Subcutaneous adipose tissue (tissue), 4 donors: Measurements from ENCODE around the gene ZNF337. TPM values are rescaled to one million over a fixed set of nuclear protein-coding genes. Genes with fewer than 3 reads are reported as not detected.

Source experiments
- total RNA-seq, 4 donors: library from RNA; depleted of rRNA; stranded (reverse); fragments of >200 nt; gene quantifications; one replicate each; pipeline ENCODE4 v1.1.0, GENCODE V29; 2016
- TF ChIP-seq, protein P1 (sequence below): fragments of 450-650 bp; IDR thresholded peaks from one replicate; pipeline ENCODE4 v1.5.1; 2016; ENCODE audit warnings: low read depth, mild to moderate bottlenecking, control low read depth, antibody characterized with exemption, moderate library complexity

ZNF337 gene
- total RNA-seq, 4 donors from 2014 or later, result 10.4 to 19.2 (median 16.0) TPM

GRCh38 chr20:25669826-25670422 lies 26.7 kb downstream of the ZNF337 start:
- TF ChIP-seq, protein P1, sequence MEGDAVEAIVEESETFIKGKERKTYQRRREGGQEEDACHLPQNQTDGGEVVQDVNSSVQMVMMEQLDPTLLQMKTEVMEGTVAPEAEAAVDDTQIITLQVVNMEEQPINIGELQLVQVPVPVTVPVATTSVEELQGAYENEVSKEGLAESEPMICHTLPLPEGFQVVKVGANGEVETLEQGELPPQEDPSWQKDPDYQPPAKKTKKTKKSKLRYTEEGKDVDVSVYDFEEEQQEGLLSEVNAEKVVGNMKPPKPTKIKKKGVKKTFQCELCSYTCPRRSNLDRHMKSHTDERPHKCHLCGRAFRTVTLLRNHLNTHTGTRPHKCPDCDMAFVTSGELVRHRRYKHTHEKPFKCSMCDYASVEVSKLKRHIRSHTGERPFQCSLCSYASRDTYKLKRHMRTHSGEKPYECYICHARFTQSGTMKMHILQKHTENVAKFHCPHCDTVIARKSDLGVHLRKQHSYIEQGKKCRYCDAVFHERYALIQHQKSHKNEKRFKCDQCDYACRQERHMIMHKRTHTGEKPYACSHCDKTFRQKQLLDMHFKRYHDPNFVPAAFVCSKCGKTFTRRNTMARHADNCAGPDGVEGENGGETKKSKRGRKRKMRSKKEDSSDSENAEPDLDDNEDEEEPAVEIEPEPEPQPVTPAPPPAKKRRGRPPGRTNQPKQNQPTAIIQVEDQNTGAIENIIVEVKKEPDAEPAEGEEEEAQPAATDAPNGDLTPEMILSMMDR, result no peak

- TF ChIP-seq, protein P1, result no peak
Observed at GRCh38 chr20:25668446-25668845, 28.2 kb downstream of the ZNF337 start.

GRCh38 chr20:25659999-25660398 lies 36.7 kb downstream of the ZNF337 start:
- TF ChIP-seq, protein P1, result no peak

- TF ChIP-seq, protein P1, result no peak
Observed at GRCh38 chr20:25654487-25654886, 42.2 kb downstream of the ZNF337 start.

DNA sequence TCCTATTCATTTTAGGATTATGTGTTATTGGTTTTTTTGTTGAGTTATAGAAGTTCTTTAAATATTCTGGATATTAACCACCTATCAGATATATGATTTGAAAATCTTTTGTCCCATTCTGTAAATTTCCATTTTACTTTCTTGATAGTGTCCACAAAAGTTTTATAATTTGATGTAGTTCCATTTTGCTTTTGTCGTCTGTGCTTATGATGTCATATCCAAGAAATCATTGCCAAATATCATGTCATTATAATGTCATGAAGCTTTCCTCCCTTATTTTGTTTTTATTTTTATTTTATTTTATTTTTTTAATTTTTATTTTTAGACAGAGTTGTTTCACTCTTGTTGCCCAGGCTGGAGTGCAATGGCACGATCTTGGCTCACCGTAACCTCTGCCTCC lies 51.8 kb downstream of the ZNF337 start:
- TF ChIP-seq, protein P1, result no peak

DNA sequence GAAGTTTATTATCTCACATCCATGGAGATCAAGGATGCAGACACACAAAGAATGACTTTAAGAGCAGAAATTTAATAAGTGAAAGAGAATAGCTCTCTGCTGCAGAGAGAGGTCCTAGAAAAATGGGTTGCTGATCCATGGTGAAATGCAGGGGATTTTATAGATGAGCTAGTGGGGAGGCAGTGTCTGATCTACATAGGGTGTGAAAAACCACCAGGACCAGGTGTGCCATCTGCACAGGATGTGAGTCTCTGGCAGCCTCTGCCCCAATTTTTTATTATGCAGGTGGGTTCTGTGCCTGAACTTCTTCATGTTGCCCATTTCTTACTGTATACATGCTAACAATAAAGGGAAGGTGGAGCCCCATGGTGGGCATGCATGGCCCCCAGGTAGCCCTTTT lies 52.9 kb downstream of the ZNF337 start:
- TF ChIP-seq, protein P1, result no peak

DNA sequence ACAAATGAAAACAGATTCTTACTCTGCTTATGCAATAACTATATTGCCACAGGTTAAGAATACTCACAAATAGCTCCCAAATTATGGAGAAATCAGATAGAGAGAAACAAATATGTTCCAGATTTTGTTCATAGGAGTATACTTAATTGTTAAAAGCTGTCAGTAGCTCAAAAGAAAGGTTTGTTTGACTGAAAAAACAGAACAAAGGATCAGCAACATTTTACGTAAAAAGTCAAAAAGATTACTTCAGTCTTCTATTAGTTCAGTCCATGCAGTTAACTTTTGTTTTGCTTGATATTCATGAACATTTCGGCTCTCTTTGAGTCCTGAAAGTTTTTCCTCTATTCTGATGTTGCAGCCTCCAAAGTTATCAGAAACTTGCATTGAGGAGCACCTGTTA lies 59.4 kb downstream of the ZNF337 start:
- TF ChIP-seq, protein P1, result no peak
